Prostate gland (tissue), 2 donors: ENCODE data around the gene GFRA1. TPM values are rescaled to one million over a fixed set of nuclear protein-coding genes. Genes with fewer than 3 reads are reported as not detected.

Source experiments
- DNase-seq: peaks from one replicate; pipeline ENCODE4 v3.0.0-alpha.2; 2019; ENCODE audit warnings: low spot score
- H3K27ac ChIP-seq, 2 donors: fragments of 200-600 bp; sonication (generic); 2 replicates each; pipeline ENCODE4 v1.5.1; 2017 to 2019
- H3K27me3 ChIP-seq: fragments of 200-600 bp; sonication (generic); replicated peaks from 2 replicates; pipeline ENCODE4 v1.5.1; 2019; ENCODE audit not compliant: insufficient read depth
- H3K36me3 ChIP-seq, 2 donors: fragments of 200-600 bp; sonication (generic); 1 replicate in 1 of 2; 2 replicates in 1 of 2; pipeline versions ENCODE4 v1.5.1 to v1.8.1; 2017 to 2019
- H3K4me1 ChIP-seq: fragments of 200-600 bp; sonication (generic); replicated peaks from 2 replicates; pipeline ENCODE4 v1.5.1; 2019
- H3K4me3 ChIP-seq, 2 donors: fragments of 200-600 bp; sonication (generic); 2 replicates each; pipeline ENCODE4 v1.5.1; 2017 to 2019
- H3K9me3 ChIP-seq: fragments of 200-600 bp; sonication (generic); 2 replicates; pipeline ENCODE4 v1.5.1; 2017
- POLR2A ChIP-seq: fragments of 450-650 bp; IDR thresholded peaks from one replicate; pipeline ENCODE4 v1.6.1; 2016; ENCODE audit warnings: antibody characterized with exemption, mild to moderate bottlenecking
- POLR2AphosphoS5 ChIP-seq: sonication (generic); formaldehyde crosslinking; IDR thresholded peaks from one replicate; pipeline ENCODE4 v1.6.1; 2017; ENCODE audit warnings: antibody characterized with exemption
- WGBS: methylation state at CpG from one replicate; pipeline ENCODE4 v1.1.5; 2018; 5-methylcytosine and 5-hydroxymethylcytosine counted together
- intact Hi-C: fragments of 100-400 bp; cut with DNase I; formaldehyde crosslinking; loops from one replicate; pipeline ENCODE4 v1.14.2; 2022
- total RNA-seq, 2 donors: library from RNA; depleted of rRNA; stranded (reverse); fragments of >200 nt; gene quantifications; one replicate each; pipeline ENCODE4 v1.1.0, GENCODE V29; 2016
- TF ChIP-seq, protein P1 (sequence below), 4 experiments: fragments of 200-600 bp in 2 of 4; fragments of 450-650 bp in 2 of 4; sonication (generic) in 2 of 4; IDR thresholded peaks; 1 replicate in 3 of 4; 2 replicates in 1 of 4; pipeline ENCODE4 v1.5.1; 2016 to 2019; ENCODE audit warnings: antibody characterized with exemption in 4 of 4, mild to moderate bottlenecking in 2 of 4, moderate library complexity in 2 of 4

GFRA1 gene
- total RNA-seq, 2 donors from 2014 or later: 5.1 to 14.5 TPM

DNA sequence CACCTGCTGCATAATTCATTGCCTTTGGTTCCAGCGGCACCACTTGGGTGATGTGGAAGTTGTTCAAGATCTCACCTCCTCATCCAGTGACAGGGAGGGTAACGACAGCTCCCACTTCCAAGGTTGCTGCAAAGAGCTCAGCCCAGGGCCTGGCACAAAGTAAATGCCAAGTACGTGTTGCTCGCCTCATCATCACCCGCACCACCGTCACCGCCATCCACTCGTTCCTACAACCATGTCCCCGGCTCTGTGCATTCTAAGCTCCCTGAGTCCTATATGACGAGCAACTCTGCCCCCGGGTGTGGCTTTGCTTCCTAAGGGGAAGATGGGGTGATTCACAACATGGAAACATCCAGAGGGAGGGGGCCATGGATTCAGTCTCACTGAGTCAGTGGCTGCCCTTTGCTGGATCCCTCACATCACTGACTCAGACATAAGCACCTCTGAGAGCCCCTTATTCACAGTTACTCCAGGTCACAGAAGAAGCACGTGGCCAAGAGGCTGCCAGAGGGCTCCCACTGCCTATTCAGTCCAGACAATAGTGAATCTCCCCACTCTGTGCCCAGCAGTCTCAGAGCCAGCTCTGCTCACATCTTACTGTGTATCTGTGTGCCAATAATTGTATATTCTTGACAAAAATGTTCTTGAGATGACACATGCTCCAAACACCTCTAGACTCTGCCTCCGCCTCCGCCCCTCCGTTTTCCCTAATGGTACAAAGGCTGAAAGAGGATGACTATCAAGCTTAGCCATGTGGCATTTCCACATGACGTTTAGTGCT is 159.1 kb downstream of the GFRA1 start:
- intact Hi-C loops: no loop called here
- Histone ChIP-seq H3K4me1 (no peaks in the 10 kb centered on the region), H3K4me3 (no peak overlapping the region), H3K9me3 (no peaks in the 10 kb centered on the region), H3K27ac (no peak overlapping the region), H3K36me3 (no peaks in the 10 kb centered on the region), H3K27me3 (peaks cover 7% of the 10 kb centered on the region)
- TF ChIP-seq, protein P1, sequence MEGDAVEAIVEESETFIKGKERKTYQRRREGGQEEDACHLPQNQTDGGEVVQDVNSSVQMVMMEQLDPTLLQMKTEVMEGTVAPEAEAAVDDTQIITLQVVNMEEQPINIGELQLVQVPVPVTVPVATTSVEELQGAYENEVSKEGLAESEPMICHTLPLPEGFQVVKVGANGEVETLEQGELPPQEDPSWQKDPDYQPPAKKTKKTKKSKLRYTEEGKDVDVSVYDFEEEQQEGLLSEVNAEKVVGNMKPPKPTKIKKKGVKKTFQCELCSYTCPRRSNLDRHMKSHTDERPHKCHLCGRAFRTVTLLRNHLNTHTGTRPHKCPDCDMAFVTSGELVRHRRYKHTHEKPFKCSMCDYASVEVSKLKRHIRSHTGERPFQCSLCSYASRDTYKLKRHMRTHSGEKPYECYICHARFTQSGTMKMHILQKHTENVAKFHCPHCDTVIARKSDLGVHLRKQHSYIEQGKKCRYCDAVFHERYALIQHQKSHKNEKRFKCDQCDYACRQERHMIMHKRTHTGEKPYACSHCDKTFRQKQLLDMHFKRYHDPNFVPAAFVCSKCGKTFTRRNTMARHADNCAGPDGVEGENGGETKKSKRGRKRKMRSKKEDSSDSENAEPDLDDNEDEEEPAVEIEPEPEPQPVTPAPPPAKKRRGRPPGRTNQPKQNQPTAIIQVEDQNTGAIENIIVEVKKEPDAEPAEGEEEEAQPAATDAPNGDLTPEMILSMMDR (IDR thresholded peaks at IDR 0.05): no peak
- no peak for TF ChIP-seq POLR2AphosphoS5
- TF ChIP-seq POLR2A: no peak
- WGBS: 89% methylated on average over 16 of the region's 16 CpGs
- DNase-seq: no peak

DNA sequence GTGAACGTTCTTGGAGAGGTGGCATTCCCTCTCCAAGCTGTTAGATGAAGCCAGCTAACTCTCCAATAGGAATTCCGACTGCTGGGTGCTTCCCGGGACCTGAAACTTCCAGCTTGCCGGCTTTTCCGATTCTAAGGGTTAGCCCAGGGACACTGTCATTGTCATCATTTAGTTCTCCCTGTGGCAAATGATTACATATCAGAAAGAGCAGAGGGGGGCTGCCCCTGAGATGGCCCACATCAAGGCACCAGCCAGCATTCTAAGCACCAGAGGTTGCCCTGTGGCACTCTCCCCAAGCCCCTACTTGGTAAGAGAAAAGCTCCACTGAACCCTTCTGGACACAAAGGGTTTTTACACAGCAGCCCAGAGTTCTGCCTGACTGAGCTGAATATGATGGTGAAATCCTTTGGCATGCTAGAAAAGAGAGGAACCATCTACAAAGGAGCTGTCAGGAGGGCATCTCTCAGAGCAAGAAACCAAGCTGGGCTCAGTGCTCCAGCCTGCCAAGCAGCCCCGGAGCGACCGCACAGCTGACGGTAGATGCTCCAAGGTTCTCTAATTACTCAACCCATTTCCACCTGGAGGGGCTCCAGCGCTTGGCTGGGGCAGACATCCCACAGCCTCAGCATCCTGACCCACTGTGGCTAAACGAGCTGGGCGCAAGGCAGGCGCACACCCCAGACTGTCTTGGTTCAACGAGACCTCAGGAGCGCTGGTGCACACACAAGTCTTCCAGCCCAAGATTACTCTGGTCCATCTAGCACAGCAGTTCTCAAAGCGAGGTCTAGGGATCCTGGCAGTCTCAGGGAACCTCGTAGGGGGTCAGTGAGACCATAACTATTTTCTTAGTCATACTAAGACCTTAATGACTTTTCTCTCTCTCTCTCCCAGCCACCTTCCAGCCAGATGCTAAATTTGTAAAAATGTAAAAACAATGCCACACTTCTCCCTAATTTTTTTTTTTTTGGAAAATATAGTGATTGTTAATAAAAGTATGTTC is 160.5 kb downstream of the GFRA1 start:
- H3K36me3 ChIP-seq: no peaks in the 10 kb centered on the region
- DNase-seq: no peak
- no peak overlapping the region for H3K4me3 ChIP-seq
- TF ChIP-seq, protein P1 (IDR thresholded peaks at IDR 0.05): no peak
- peaks cover 3% of the 10 kb centered on the region for H3K27me3 ChIP-seq
- WGBS: 83% methylated on average over 17 of the region's 17 CpGs
- H3K4me1 ChIP-seq: no peaks in the 10 kb centered on the region
- intact Hi-C loops: no loop called here
- no peaks in the 10 kb centered on the region for H3K9me3 ChIP-seq
- no peak overlapping the region for H3K27ac ChIP-seq

DNA sequence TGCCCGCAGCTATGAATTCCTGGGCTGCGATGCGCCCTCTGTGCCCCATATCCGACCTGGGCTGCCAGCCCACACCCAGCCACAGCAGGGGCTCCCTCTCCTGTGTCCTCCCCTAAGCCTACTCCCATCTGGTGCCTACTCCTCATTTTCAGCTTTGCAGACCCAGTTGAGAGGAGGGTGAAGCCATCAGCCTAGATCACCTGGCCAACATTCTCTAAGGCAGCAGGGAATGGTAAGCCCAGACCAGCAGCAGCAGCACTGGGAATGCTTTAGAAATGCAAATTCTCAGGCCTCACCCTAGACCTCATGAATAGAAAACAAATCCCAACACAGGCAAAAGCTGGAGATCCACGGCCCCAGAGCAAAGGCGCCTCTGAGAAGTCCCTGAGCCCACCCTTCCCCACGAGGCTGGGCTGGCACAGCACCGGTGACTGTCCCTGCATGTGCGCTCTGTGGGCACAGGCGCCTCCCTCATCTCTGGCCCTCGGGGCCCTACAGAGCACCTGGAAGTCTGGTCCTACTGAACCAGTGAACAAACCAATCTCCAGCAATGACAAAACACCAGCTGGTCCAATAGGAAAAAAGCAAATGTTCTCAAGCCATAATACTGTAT is 161.4 kb downstream of the GFRA1 start:
- DNase-seq: no peak
- 86% methylated on average over 11 of the region's 11 CpGs for WGBS
- no peaks in the 10 kb centered on the region for H3K9me3 ChIP-seq
- H3K27me3 ChIP-seq: peaks cover 3% of the 10 kb centered on the region
- intact Hi-C loops: no loop called here
- H3K4me1 ChIP-seq: no peaks in the 10 kb centered on the region
- H3K27ac ChIP-seq: no peak overlapping the region
- TF ChIP-seq POLR2AphosphoS5 (no peak), POLR2A (no peak)
- TF ChIP-seq, protein P1 (IDR thresholded peaks at IDR 0.05): no peak
- H3K36me3 ChIP-seq: no peaks in the 10 kb centered on the region
- H3K4me3 ChIP-seq: no peak overlapping the region

DNA sequence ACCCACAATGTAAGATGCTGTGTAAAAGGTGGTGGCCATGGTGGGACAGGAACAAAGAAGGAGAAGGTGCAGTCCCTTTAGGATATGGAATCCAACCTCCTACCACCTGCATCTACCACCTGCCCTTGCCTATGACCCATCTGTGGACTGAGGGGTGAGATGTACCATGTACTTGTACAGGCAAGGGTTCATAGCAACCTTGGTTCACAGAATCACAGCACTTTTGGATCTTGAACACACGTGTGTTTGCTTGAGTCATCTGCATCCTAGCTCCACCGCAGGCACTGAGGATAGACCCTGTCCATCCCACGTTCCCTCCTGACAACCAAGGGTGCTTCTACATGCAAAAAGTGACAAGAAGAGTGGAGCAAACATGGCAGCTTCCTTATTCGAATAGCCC is 162.3 kb downstream of the GFRA1 start:
- no peak for DNase-seq
- WGBS: 93% methylated on average over 4 of the region's 4 CpGs
- H3K9me3 ChIP-seq: no peaks in the 10 kb centered on the region

More for the DNA sequence above, 162.3 kb downstream of the GFRA1 start:
- Histone ChIP-seq H3K27me3 (peaks cover 6% of the 10 kb centered on the region), H3K4me3 (no peak overlapping the region), H3K4me1 (no peaks in the 10 kb centered on the region), H3K36me3 (no peaks in the 10 kb centered on the region), H3K27ac (no peak overlapping the region)
- TF ChIP-seq, protein P1 (IDR thresholded peaks at IDR 0.05): no peak
- TF ChIP-seq POLR2AphosphoS5 (no peak), POLR2A (no peak)
- intact Hi-C loops: no loop called here
